HG03097 (cell line): ENCODE data around the gene TBXA2R.
"Not testable (repeated sequence)": the region's sequence is repeated elsewhere in the genome, so short reads cannot be mapped to it uniquely, and the experiment has no call there.

ENCODE experiments used
- ATAC-seq: cut with Tn5 transposase; IDR thresholded peaks from one replicate; pipeline ENCODE4 v1.9.1; 2021; ENCODE audit not compliant: unreplicated experiment, low FRiP score

The TBXA2R gene

DNA sequence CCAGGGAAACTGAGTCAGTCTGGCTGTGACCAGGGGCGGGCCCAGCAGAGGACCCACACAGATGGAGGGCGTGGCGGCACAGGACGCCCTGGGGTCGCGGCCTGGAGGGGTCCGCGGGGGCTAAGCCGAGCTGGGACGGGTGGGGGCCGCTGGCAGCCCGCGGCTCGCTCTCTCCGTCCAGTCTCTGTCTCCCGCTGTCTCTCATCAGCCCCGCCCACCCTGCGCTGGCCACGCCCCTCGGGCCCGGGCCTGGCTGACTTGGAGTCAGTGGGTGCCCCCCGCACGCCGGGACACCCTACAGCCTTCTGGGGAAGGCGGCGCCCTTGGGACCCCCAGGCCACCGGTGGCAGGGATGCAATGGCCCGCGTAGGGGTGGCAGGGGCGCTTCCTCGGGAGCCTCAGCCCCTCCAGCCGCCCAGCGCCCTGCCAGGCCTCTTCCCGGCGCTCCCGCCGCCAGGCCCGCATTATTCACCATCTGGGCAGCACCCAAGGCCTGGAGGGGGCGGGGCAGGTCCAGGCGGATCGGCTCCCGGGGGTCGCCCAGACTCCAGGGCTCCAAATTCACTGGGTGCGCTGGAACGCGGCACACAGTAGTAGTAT lies at the start of gene TBXA2R:
Gene TBXA2R, minus strand, starts transcription at position 186 of the 600 bp plus-strand sequence. CDS start 6,241 bp downstream, outside the sequence.
- ATAC-seq = no peak

DNA sequence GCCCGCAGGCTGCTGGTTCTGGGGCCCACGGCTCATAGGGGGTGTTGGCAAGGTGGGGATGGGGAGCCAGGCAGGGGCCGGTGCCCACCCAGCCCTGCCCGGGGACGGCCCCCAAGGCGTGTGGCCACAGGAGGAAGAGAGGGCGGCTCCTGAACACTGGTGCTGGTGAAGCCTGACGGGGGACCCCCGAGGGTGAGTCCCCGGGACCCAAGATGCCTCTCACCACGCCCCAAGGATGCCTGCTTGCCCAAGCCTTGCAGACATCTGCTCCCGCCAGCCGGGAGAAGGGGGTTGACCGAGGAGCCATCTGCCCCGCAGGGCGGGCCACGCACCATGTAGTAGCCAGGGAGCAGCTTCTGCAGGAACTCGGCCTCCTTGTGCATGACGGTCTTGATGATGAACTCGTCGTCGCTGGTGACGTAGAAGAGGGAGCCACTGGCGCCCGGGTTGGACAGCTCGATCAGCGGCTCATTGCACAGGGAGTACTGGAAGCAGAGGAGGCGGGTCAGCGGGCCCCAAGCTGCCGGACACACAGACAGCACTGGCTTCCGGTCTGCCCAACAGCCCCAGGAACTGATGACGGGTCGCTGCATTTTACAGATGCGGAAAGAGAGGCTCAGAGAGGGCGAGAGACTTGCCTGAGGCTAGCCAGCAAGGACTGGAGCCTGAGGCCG lies 49.5 kb upstream of the TBXA2R start:
- ATAC-seq = no peak

DNA sequence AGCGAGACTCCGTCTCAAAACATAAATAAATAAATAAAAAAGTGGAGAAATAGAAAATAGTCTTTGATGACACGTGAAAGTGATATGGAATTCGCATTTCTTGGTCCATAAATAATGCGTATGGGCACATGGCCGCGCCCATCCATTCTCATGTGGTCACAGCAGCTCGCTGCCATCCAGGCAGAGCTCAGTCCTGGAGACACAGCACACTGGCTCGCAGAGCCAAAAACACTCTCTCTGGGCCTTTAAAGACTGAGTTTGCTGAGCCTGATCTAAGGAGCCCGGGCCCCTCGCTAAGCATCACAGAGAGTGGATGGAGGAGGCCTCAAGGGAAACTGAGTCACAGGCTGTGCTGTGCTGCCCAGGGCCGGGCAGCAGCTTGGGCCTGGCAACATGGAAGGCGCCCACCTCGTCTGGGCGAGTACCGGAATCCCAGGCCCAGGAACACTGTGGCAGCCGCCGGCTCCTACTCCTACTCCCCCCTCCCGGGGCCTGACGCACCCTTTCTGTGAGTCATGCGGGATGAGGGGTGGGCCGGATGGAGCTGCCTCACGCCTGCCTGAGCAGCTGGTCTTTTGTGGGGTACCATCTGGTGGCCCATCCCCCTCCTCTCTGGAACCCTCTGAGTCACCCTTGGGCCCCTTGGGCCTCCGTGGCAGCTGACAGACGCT lies 48.9 kb upstream of the TBXA2R start:
- ATAC-seq = no peak

DNA sequence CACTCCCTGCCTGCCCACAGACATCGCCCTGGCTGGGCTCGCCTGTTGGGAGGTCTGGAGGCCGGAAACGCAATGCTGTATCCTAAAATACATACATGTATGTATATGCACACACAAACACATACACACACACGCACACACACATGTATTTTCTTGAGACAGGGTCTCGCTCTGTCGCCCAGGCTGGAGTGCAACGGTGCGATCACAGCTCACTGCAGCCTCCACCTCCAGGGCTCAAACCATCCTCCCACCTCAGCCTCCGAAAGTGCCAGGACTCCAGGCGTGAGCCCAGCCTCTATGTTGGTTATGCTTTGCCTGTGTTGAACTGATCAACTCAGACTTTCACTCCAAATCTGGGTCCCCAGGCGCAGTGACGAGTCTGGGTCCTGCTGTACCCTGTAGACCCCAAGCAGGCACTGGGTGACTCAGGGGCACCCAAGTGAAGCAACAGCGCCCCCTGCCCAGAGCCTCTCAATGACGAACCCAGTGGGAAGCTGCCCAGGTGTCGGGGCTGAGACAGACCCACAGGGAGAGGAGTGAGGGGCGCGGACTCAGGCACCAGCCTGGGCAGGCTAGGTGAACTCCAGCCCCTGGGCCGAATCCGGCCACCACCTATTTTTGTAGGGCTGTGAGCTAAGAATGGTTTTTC lies 47.3 kb upstream of the TBXA2R start:
- no peak for ATAC-seq

DNA sequence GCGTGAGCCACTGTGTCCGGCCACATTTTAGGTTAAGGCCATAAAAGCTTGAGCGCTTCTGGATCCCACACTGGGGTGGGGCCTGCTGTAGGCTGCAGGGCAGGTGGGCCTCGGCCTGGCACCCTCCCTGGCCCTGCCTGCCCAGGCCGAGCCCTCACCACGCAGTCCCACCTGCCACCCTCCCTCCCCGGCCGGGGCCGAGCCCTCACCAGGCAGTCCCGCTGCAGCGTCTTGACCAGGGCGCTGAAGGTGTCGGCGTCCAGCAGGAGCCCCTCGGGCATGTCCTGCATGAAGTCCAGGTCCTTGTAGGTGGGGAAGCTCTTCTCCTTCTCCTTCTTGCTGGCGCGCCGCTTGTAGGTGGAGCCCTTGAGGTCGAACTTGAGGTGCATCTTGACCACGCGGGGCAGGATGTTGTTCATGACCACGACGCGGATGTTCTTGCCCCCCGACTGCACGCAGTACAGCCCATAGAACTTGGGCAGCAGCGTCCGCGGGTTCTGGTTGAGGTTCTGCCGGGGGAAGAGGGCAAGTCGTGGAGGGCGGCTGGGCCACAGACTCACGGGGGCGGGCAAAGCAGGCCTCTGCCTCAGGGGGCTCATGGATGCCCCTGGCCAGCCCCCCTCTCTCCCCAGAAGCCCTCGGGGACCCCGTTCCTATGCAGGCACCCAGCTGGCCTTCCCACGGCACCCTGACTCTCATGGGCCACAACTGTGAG lies 46.6 kb upstream of the TBXA2R start:
- no peak for ATAC-seq

DNA sequence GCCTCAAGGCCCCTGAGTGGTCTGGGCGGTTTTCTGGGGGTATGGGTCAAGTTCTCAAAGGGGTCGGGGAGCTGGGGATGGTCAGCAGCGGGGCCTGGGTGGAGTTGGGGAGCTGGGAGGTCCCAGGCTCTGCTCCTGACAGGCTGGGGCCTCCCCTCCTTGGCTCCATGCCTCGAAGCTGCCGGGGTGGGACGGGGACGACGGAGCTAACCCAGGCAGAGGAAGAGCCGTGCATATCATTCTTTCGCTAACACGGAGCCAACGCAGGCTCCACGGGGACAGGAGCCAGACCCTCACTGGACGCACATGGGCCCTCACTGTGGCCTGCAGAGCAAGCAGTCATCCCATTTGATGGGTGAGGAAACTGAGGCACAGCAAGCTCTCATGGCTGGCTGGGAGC lies 45.7 kb upstream of the TBXA2R start:
- no peak for ATAC-seq

DNA sequence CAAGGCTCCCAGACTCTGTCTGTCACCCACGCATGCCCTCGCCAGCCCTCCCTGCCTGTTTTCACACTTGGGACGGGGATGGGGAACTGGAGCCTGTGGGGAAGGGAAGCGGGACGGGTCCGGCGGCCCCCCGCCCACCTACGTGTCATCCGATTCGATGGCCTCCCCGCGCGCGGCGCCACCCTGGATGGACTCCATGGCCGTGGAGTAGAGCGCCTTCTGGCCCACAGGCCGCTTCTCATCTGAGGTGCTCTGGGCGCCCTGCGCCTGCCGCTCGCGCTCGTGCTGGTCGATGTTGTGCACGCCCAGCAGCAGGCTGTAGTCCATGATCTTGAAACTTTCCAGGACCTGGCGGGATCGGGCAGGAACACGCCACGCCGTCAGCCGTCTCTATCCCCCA lies 45.0 kb upstream of the TBXA2R start:
- ATAC-seq = no peak

DNA sequence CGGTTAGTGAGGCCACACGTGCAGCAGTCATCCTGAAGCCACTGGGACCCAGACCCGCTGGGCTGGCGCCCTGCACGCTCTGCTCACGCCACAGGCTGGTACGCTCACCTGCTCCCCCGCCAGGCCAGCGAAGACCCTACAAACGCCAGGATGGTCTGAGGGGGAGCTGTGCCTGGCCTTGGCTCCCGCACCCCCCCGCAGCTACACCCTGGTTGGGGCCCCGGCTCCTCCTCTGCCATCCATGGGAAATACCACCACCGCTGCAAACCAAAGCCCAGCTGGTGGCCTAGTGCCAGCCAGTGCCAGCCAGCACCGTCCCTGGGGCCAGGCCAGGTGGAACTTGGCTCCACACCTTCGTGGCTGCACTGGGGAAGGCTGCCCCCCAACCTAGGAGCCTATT lies 43.2 kb upstream of the TBXA2R start:
- no peak for ATAC-seq

DNA sequence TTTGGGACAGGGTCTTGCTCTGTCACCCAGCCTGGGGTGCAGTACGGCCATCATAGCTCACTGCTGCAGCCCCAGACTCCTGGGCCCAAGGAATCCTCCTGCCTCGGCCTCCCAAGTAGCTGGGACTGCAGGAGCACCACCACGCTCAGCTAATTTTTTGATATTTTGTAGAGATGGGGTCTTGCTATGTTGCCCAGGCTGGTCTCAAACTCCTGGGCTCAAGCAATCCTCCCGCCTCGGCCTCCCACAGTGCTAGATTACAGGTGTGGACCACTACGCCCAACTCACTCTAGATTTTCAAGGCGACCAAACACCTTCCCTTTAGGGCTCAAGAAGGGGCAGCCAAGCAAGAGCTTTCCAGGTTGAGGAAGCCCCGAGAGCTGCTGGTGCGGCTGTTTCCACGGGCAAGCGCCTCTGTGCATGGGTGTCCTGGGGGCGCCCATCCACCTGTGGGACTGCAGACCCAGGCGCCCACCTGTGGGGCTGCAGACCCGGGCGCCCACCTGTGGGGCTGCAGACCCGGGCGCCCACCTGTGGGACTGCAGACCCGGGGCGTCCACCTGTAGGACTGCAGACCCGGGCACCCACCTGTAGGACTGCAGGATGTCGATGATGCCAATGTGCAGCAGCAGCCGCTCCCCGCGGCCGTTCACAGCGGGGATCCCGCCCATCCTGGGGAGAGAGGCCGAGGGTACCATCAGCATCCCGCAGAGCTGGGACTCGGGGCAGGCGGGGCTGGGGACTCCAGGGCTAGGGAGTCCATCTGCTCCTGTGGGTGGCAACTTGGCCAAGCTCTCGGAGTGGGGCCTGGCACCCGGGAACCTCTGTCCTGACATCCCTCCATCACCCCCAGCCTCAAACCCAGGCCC lies 41.6 kb upstream of the TBXA2R start:
- ATAC-seq = no peak

DNA sequence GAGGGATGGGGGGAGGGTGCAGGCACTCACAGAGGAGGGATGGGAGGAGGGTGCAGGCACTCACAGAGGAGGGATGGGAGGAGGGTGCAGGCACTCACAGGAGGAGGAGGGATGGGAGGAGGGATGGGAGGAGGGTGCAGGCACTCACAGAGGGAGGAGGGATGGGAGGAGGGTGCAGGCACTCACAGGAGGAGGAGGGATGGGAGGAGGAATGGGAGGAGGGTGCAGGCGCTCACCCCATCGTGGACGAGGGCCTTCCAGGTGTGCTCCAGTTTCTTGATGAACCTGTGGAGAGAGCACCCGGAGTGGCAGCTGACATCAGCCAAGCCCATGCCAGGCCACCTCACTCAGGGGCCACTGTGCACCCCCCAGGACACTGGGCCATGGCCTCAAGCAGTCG lies 40.4 kb upstream of the TBXA2R start:
- ATAC-seq = not testable (repeated sequence)

DNA sequence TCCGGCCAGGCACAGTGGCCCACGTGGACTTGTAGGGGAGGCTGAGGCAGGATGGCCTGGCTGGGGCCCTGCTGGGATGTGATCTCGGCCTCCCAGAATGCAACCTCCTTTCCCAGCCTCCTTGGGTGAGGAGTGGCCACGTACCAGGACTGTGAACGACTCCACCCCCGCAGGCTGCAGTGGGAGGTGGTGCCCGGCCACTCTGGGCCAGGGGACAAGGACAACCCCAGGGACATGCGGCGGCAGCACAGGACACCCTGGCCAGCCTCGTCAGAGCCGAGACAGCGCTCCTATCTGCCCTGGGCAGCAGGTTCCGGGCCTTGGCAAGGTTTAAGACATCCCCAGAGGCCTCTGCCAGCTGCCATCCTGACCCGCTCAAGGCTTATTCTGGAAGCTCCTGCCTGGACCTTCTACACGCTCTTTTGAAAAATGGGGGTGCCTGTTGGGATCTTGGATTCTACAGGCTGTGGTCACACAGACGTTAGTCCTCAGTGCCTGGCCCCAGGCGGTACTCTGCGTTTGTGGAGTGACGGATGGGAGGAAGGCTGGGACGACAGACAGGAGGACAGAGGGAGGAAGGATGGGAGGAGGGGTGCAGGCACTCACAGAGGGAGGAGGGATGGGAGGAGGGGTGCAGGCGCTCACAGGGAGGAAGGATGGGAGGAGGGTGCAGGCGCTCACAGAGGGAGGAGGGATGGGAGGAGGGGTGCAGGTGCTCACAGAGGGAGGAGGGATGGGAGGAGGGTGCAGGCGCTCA lies 39.8 kb upstream of the TBXA2R start:
- no peak for ATAC-seq

DNA sequence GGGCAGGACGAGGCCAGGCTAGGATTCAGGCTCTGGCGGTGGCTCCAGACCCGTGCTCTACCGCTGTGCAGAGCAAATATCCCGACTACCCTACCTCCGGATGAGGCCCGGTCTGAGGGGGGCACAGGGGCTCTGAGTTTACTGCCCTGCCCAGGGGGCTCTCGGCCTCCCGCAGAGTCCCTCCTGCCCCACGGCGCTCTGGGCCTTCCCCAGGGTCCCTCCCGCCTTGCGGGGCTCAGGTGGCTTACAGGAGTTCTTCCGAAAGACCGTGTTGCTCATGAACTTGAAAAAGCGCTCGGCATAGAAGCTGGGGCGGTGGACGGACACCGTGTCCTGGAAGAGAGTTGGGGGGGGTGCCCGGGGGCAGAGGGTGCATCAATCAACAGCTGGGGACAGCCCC lies 39.1 kb upstream of the TBXA2R start:
- no peak for ATAC-seq

DNA sequence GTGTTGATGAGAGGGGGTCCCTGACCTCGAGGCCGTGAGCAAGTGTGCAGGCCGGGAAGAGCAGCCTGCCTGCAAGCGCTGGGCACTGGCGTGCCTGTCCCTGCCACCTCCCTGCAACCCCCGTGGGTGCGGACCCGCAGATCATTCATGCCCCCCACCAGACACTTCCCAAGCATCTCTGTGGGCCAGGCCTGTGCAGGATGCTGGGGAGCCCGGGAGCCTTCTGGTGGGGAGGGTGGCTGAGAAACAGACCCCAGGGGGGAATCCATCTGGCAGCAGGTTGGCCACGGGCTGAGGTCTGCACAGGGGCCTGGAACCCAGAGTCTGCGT lies 38.4 kb upstream of the TBXA2R start:
- ATAC-seq = no peak

DNA sequence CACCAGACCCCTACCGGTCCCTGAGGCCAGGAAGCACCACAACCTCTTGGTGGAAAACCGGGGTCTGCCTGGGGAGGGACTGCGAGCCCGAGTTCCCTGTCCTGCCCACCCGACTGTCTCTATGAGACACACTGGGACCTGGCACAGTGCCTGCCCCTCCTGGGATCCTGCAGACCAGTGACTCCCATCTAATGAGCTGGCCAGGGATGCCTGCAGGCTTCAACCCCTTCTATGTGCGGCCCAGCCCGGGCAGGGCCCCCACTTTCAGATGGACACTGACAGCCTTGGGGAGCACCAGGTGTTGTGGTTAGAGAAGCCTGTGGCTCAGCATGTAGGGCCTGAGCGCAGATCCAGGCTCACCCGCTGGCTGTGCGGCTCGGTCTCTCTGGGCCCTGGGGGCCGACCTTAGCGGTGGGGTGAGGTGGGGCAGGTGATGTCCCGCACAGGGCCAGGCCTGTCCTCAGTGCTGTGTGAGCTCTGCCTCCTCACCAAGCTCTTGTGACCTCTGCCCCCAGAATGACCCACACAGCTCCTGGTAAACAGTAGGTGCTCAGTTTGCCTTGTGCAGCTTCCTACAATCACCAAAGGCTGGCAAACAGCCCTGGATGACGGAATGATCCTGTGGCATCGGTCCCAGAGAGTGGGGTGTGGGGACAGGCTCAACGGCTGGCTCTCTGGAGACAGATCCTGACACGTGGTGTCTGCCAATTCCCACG lies 37.8 kb upstream of the TBXA2R start:
- no peak for ATAC-seq

DNA sequence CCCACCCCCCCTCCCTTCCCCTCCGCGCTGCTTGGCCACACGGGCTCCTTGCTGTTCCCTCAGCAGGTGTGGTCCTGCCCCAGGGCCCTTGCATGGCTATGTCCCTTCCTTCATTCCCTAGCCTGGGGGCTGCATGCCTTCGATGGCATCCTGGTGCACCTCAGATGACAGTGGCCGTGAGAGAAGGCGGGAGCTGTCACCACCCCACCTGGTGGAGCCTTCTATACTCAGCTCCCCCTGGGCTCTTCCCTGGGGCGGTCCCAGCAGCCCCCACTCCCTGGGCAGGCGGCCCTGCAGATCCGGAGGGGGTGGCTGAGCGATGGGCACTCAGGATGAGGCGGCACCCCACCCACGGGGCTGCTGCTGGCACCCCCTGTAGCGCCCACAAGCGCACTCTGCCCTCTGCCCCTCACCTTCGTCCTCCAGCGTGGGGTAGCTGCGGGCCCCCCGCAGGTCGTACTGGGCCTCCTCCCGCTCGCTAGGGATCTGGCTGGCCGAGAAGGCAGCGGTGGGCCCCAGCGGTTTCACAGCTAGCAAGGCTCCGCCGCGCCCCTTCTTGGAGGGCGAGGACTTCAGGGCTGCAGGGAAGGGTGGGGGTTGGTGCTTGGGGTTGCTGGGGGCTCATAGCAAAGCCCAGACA lies 37.1 kb upstream of the TBXA2R start:
- ATAC-seq = no peak

DNA sequence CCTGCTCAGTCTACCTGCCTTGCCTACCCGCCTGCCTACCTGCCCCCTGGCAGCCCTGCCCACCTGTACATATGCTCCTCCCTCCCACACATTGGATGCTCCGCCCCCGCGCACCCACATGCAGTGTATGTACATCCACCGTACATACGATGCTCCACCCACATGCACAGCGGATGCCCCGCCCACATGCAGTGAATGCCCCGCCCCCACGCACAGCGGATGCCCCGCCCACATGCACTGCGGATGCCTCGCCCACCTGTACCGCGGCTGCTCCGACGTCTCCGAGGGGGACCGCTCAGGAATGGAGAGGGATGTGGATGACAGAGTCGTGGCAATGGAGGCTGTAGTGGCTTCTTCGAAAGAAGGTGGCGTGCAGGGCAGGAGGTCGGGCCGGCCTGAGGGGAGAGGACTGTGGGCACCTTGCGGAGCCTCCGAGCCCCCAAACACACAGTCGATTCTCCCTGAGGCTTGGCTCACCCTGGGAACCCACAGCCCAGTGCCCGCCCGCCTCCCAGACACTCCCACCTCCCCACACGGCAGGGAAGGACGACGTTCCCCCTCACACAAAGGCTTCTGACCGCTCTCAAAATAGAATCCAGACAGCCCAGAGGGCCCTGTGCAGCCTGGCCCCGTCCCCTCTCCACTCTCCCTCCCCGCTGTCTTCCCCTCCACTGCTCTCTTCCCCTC lies 36.5 kb upstream of the TBXA2R start:
- no peak for ATAC-seq

DNA sequence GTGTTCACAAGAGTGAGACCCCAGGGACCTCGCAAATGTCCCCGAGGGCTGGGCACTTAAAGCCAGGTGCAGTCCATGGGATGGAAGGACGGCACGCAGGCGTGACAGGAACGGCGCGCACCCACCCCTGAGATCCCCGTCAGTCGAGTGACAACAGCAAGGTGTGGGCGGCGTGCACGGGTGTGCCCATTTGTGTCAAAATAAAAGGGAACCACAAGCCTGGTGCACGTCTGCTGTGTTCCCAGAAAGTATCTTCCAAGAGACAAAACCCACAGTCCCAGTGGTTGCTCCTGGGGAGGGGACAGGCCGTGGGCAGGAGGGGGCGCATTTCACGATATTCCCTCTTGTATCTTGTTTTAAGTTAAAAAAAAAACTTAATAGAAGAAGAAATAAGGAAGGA lies 35.6 kb upstream of the TBXA2R start:
- no peak for ATAC-seq
